Stomach smooth muscle (tissue), 2 donors: ENCODE data around the gene COL4A2.

Source experiments
- H3K27ac ChIP-seq: one replicate; pipeline ENCODE4 v1.7.0; 2013; ENCODE audit warnings: mild to moderate bottlenecking, low read length, inconsistent platforms
- H3K27me3 ChIP-seq, 2 donors: one replicate each; pipeline ENCODE4 v1.7.0; 2013; ENCODE audit warnings: low read length in 2 of 2; ENCODE audit not compliant: insufficient read depth in 2 of 2, control insufficient read depth in 1 of 2
- H3K36me3 ChIP-seq, 2 donors: one replicate each; pipeline ENCODE4 v1.7.0; 2013; ENCODE audit warnings: low read length in 2 of 2; ENCODE audit not compliant: control insufficient read depth in 2 of 2, insufficient read depth in 2 of 2
- H3K4me1 ChIP-seq: one replicate; pipeline ENCODE4 v1.7.0; 2013; ENCODE audit warnings: low read length; ENCODE audit not compliant: control insufficient read depth, insufficient read depth
- H3K4me3 ChIP-seq, 2 donors: one replicate each; pipeline ENCODE4 v1.7.0; 2013; ENCODE audit warnings: low read length in 2 of 2
- H3K9ac ChIP-seq, 2 donors: one replicate each; pipeline ENCODE4 v1.7.0; 2013; ENCODE audit warnings: low read length in 2 of 2, mild to moderate bottlenecking in 1 of 2
- H3K9me3 ChIP-seq, 2 donors: one replicate each; pipeline ENCODE4 v1.7.0; 2013; ENCODE audit warnings: low read length in 2 of 2; ENCODE audit not compliant: control insufficient read depth in 2 of 2
- donor health status: healthy.
- donor health status: Pancreatic carcinoma.

Gene COL4A2

DNA sequence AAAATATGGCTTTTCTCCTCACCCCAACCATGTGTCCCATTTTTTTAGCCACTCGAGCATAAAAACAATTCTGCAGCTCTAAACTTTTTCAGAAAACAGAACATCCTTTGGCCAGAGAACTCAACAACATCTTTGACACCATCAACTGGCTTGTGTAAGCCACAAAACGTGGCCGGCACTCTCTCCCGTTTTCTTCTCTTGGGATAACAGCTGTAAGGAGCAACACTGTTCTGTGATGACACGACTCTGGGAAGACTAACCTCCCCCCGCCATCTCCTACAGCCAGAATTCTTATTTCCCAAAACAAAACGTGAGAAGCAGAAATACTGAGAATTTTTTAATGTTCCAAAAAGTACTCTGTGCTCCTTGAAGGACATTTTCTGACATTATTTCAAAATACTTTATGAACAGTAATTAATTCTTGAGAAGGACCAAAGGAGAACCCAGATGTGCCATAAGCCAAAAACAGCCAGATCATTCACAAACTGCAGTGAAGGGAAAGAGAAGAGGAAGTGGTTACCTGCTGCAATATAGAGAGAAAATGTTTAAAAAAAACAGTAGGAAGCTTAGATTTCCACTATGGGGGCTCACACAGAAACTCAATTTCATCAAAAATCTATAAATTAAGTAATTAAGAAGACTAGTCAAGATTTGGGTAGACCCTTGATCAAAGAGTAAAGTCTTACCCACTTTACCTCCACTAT is 25.9 kb upstream of the COL4A2 start:
- no peaks in the 10 kb centered on the region for H3K27me3 ChIP-seq
- H3K27ac ChIP-seq: peak overlapping the region; percentile 13

GRCh38 chr13:110281736-110282135 is 25.3 kb upstream of the COL4A2 start:
- H3K9me3 ChIP-seq: no peaks in the 10 kb centered on the region
- H3K4me1 ChIP-seq: peaks cover 56% of the 10 kb centered on the region
- H3K4me3 ChIP-seq: peak overlapping the region in 1 of 2 donors; percentile 40
- H3K27ac ChIP-seq: peak overlapping the region; percentile 13
- H3K36me3 ChIP-seq: peaks cover 0 to 8% of the 10 kb centered on the region in 2 donors
- H3K27me3 ChIP-seq: no peaks in the 10 kb centered on the region
- H3K9ac ChIP-seq: no peak overlapping the region

More for the DNA sequence above, 25.9 kb upstream of the COL4A2 start:
- peaks cover 54% of the 10 kb centered on the region for H3K4me1 ChIP-seq
- no peak overlapping the region for H3K4me3 ChIP-seq
- H3K36me3 ChIP-seq: peaks cover 0 to 8% of the 10 kb centered on the region in 2 donors
- no peaks in the 10 kb centered on the region for H3K9me3 ChIP-seq
- H3K9ac ChIP-seq: no peak overlapping the region

DNA sequence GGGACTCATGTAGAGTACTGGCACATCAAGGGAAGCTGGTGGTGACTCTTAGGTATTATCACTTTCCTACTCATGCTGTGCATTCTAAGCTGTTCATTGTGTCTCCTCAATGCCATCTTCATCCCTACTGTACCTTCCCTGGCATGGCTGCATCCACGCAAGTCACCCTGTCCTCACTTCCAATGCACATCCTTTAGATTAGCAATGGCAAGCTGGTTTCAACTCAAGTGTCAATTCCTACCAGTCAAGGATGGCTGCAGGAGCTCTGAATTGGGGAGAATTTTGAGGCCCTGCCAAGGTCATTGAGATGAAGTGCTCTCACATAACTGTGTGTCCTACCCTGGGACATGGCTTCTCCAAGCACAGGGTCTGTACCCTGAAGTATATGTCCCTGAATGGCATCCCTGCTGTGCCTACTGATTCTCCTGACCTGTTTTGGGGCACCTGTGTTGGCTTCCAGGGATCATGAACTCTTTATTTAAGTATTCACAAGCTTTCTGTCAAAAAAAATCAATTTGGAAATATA is 24.7 kb upstream of the COL4A2 start:
- H3K27me3 ChIP-seq: no peaks in the 10 kb centered on the region
- no peaks in the 10 kb centered on the region for H3K9me3 ChIP-seq
- no peak overlapping the region for H3K4me3 ChIP-seq
- H3K9ac ChIP-seq: no peak overlapping the region
- peaks cover 0 to 8% of the 10 kb centered on the region in 2 donors for H3K36me3 ChIP-seq
- H3K4me1 ChIP-seq: peaks cover 61% of the 10 kb centered on the region
- H3K27ac ChIP-seq: peak overlapping the region; percentile 13

DNA sequence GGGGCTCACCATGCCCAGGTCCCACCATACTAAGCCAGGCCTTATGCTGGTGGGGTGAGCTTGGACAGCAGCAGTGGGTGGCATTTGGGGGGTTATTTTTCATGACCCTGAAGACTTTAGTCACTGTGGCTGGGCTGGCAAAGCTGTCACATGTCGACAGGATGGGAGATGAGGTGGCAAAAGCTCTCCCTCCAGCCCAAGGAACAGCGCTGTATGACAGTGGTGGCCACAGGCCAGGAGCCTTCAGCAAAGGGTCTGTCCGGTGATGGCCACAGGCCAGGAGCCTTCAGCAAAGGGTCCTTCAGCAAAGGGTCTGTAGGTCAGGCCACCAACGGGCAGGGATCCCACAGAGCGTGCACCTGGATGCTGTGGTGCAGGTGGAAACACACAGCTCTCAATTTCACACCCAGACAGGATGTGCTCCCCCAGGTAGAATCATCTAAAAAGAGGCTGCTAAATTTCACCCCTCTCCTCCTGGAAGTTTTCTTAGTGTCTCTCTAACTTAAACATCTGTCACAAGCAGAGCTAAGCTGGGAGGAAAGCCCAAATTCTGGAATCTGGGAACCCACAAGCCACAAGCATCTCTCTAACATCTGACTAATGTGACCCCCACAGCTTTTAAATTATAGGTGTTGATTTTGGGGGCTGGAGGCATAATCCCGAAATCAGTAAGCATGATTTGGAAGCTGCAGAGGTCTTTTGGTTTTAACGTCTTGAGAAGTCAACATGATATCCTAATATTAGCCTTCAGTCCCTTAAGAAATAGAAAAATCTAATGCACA is 23.2 kb upstream of the COL4A2 start:
- Histone ChIP-seq H3K9ac (no peak overlapping the region), H3K9me3 (no peaks in the 10 kb centered on the region), H3K27ac (peak overlapping the region; percentile 64), H3K4me1 (peaks cover 66% of the 10 kb centered on the region), H3K27me3 (no peaks in the 10 kb centered on the region), H3K36me3 (peaks cover 0 to 8% of the 10 kb centered on the region in 2 donors), H3K4me3 (peak overlapping the region in 1 of 2 donors; percentile 35)

DNA sequence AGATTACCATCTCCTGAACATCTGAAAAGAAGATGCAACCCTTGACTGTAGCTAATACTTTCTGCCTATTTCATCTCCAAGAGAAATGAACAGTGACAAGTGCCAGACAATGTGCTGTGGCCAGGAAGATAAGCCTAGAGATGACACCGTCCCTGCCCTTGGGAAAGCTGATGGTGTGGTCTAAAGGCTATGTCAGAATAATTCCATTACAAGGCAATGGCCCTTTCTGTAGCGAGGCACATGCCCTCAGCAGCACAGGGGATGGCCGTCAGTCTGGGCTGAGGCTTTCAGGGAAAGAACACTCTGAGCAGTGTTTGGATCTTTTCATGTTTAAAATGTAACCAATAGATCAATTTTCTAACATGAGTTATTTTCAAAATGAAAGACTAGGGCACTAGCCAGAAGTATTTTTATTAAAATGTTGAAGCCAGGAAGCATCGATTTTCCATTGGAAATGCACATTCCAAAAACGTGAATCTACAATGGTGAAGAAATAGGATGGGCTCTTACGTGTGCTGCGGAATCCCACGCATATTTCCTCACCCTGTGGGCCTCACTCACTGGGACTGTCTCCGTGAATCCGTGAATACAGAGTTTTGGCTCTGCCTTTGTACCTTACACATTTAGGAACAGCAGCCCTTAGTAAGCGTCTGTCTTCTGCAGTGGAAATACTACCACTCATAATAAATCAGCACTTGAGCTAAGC is 22.2 kb upstream of the COL4A2 start:
- Histone ChIP-seq H3K36me3 (peaks cover 5 to 8% of the 10 kb centered on the region in 2 donors), H3K9ac (no peak overlapping the region), H3K27ac (peak overlapping the region; percentile 67), H3K4me1 (peaks cover 71% of the 10 kb centered on the region), H3K9me3 (no peaks in the 10 kb centered on the region), H3K27me3 (no peaks in the 10 kb centered on the region), H3K4me3 (peak overlapping the region in 1 of 2 donors; percentile 15)

- no peak overlapping the region for H3K9ac ChIP-seq
- H3K27me3 ChIP-seq: no peaks in the 10 kb centered on the region
- peaks cover 5 to 8% of the 10 kb centered on the region in 2 donors for H3K36me3 ChIP-seq
- no peaks in the 10 kb centered on the region for H3K9me3 ChIP-seq
- peaks cover 78% of the 10 kb centered on the region for H3K4me1 ChIP-seq
- peak overlapping the region; percentile 67 for H3K27ac ChIP-seq
- peak overlapping the region in 1 of 2 donors; percentile 15 for H3K4me3 ChIP-seq
These were observed 20.9 kb upstream of the COL4A2 start for GRCh38 chr13:110285991-110286832.

DNA sequence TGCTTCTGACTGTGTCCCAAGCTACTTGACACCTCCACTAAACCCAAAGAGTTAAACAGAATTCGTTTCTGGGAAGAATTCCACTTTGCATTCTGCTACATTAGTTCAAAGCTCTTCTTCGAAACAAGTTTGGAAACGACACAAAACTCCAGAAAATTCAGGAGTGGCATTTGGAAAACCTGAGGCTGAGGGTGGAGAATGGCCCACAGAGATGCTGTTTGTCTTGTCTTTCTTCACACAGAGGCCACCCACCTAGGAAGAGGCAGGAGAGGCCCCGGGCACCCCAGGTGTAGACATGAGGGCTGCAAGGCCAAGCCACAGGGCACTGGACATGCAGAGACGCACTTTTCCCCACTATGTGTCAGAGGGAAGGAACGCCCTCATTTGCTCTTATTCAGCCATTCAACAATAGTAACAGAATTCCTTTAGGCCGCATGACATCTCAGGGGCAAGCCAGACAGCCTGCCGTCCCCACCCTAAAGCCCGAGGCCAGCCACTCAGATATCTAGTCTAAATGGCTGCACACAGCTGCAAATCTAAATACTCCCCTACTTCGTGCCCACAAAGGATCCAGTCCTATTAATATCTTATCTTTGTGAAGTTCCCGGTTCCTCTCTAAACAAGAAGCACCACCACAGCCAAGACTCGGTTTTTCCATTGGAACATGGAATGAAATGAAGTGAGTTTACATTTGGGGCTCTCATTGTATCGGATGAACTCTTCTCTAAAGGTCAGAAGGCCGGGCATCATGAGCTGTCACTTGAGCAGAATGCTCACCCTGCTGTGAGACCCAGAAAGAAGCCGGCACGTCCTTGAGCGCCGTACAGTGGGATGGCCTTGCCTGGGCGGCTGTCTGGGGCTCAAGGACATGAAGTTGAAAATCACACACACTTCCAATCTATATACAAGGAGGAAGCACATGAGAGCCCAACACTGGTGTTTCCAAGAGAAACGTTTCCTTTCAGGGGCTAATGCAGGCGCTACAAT is 20.0 kb upstream of the COL4A2 start:
- no peaks in the 10 kb centered on the region for H3K27me3 ChIP-seq
- peak overlapping the region in 1 of 2 donors; percentile 15 for H3K4me3 ChIP-seq
- H3K9ac ChIP-seq: no peak overlapping the region
- peaks cover 74% of the 10 kb centered on the region for H3K4me1 ChIP-seq
- H3K27ac ChIP-seq: peak overlapping the region; percentile 67
- peaks cover 5 to 8% of the 10 kb centered on the region in 2 donors for H3K36me3 ChIP-seq
- H3K9me3 ChIP-seq: no peaks in the 10 kb centered on the region

DNA sequence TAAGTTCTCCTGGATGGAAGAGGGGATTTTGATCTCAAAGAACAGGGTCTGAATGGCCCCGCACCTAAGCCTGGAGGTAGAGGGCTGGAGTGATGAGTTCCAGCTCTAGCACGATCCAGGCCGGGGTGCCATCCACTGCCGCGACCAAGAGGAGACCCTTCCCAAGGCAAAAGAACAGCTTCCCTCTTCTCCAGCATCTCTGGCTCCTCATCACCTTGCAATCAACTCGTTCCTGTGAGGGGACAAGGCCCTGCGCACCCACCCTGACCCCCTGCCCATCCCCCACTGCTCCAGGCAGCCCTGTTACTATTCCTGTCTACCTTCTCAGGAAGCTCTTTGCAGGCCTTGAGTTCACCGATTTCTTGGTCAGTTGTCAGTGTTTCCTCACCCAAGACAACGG is 17.9 kb upstream of the COL4A2 start:
- Histone ChIP-seq H3K36me3 (peaks cover 3 to 5% of the 10 kb centered on the region in 2 donors), H3K4me1 (peaks cover 74% of the 10 kb centered on the region), H3K27ac (peak overlapping the region; percentile 89)

GRCh38 chr13:110289661-110290060 is 17.4 kb upstream of the COL4A2 start:
- peak overlapping the region; percentile 24 to 51 for H3K9ac ChIP-seq
- H3K4me3 ChIP-seq: peak overlapping the region in 1 of 2 donors; percentile 8
- H3K27me3 ChIP-seq: no peaks in the 10 kb centered on the region
- H3K36me3 ChIP-seq: peaks cover 3 to 5% of the 10 kb centered on the region in 2 donors
- peaks cover 70% of the 10 kb centered on the region for H3K4me1 ChIP-seq
- peak overlapping the region; percentile 89 for H3K27ac ChIP-seq
- H3K9me3 ChIP-seq: no peaks in the 10 kb centered on the region

More for the DNA sequence above, 17.9 kb upstream of the COL4A2 start:
- Histone ChIP-seq H3K27me3 (no peaks in the 10 kb centered on the region), H3K4me3 (no peak overlapping the region), H3K9me3 (no peaks in the 10 kb centered on the region), H3K9ac (no peak overlapping the region)
